ENCODE measurements around the gene ERBB4. TPM values are rescaled to one million over a fixed set of nuclear protein-coding genes. Genes with fewer than 3 reads are reported as not detected.

ERBB4 gene
- total RNA-seq, 4 donors from 2014 or later: 0.04 to 0.57 (median 0.35) TPM; not detected in 1

- Histone ChIP-seq H3K27me3 (no peaks in the 10 kb centered on the region), H3K4me3 (no peak overlapping the region), H3K4me1 (no peaks in the 10 kb centered on the region), H3K9me3 (no peaks in the 10 kb centered on the region), H3K36me3 (no peaks in the 10 kb centered on the region), H3K27ac (no peak overlapping the region)
- intact Hi-C loops (cut with DNase I): no loop called here
- TF ChIP-seq, protein P1, sequence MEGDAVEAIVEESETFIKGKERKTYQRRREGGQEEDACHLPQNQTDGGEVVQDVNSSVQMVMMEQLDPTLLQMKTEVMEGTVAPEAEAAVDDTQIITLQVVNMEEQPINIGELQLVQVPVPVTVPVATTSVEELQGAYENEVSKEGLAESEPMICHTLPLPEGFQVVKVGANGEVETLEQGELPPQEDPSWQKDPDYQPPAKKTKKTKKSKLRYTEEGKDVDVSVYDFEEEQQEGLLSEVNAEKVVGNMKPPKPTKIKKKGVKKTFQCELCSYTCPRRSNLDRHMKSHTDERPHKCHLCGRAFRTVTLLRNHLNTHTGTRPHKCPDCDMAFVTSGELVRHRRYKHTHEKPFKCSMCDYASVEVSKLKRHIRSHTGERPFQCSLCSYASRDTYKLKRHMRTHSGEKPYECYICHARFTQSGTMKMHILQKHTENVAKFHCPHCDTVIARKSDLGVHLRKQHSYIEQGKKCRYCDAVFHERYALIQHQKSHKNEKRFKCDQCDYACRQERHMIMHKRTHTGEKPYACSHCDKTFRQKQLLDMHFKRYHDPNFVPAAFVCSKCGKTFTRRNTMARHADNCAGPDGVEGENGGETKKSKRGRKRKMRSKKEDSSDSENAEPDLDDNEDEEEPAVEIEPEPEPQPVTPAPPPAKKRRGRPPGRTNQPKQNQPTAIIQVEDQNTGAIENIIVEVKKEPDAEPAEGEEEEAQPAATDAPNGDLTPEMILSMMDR (IDR thresholded peaks at IDR 0.05): no peak
- no peak for TF ChIP-seq POLR2A (IDR thresholded peaks at IDR 0.05)
- DNase-seq: no peak
- 33 to 37% methylated on average over 2 of the region's 3 CpGs for WGBS, 2 donors
Observed at GRCh38 chr2:211351987-211352386, 1186.6 kb downstream of the ERBB4 start.

GRCh38 chr2:211349031-211349430 is 1189.6 kb downstream of the ERBB4 start:
- no peaks in the 10 kb centered on the region for H3K27me3 ChIP-seq
- DNase-seq: no peak
- no peaks in the 10 kb centered on the region for H3K9me3 ChIP-seq
- intact Hi-C loops (cut with DNase I): no loop called here
- WGBS, 2 donors: 41 to 56% methylated on average over 2 of the region's 2 CpGs
- no peaks in the 10 kb centered on the region for H3K4me1 ChIP-seq
- no peaks in the 10 kb centered on the region for H3K36me3 ChIP-seq
- no peak overlapping the region for H3K27ac ChIP-seq
- no peak overlapping the region for H3K4me3 ChIP-seq
- TF ChIP-seq POLR2A (IDR thresholded peaks at IDR 0.05): no peak
- TF ChIP-seq, protein P1 (IDR thresholded peaks at IDR 0.05): no peak

- no peak for DNase-seq
- Histone ChIP-seq H3K27ac (no peak overlapping the region), H3K4me1 (no peaks in the 10 kb centered on the region), H3K4me3 (no peak overlapping the region), H3K36me3 (no peaks in the 10 kb centered on the region), H3K27me3 (no peaks in the 10 kb centered on the region), H3K9me3 (no peaks in the 10 kb centered on the region)
- intact Hi-C loops (cut with DNase I): no loop called here
- no peak for TF ChIP-seq POLR2A (IDR thresholded peaks at IDR 0.05)
- TF ChIP-seq, protein P1 (IDR thresholded peaks at IDR 0.05): no peak
- 60 to 66% methylated on average over 5 to 6 of the region's 6 CpGs for WGBS, 2 donors
Observed at GRCh38 chr2:211347328-211347727, 1191.3 kb downstream of the ERBB4 start.

GRCh38 chr2:211344289-211344688 is 1194.3 kb downstream of the ERBB4 start:
- no peaks in the 10 kb centered on the region for H3K4me1 ChIP-seq
- H3K27me3 ChIP-seq: no peaks in the 10 kb centered on the region
- DNase-seq: no peak
- H3K36me3 ChIP-seq: no peaks in the 10 kb centered on the region
- no peak for TF ChIP-seq POLR2A (IDR thresholded peaks at IDR 0.05)
- TF ChIP-seq, protein P1 (IDR thresholded peaks at IDR 0.05): no peak
- no peak overlapping the region for H3K27ac ChIP-seq
- intact Hi-C loops (cut with DNase I): no loop called here
- H3K4me3 ChIP-seq: no peak overlapping the region
- H3K9me3 ChIP-seq: no peaks in the 10 kb centered on the region

- WGBS, 2 donors: 4 to 5% methylated on average over 1 of the region's 1 CpG
Observed at GRCh38 chr2:211333377-211333776, 1205.2 kb downstream of the ERBB4 start.

More at GRCh38 chr2:211333377-211333776, 1205.2 kb downstream of the ERBB4 start:
- no peak overlapping the region for H3K27ac ChIP-seq
- DNase-seq: no peak
- H3K9me3 ChIP-seq: no peaks in the 10 kb centered on the region
- intact Hi-C loops (cut with DNase I): no loop called here
- TF ChIP-seq, protein P1 (IDR thresholded peaks at IDR 0.05): no peak
- no peak for TF ChIP-seq POLR2A (IDR thresholded peaks at IDR 0.05)
- no peaks in the 10 kb centered on the region for H3K4me1 ChIP-seq
- no peaks in the 10 kb centered on the region for H3K27me3 ChIP-seq
- no peaks in the 10 kb centered on the region for H3K36me3 ChIP-seq
- no peak overlapping the region for H3K4me3 ChIP-seq

Measured in esophagus squamous epithelium (tissue), 5 donors.